VCaP (cell line): ENCODE data around the gene C1orf116.

Experiments used
- H3K27ac ChIP-seq: fragments of 450-650 bp; 2 replicates; pipeline ENCODE4 v1.5.1; 2017
- TF ChIP-seq, protein P1 (sequence below): fragments of 450-650 bp; conservative IDR thresholded peaks from 2 replicates; pipeline ENCODE4 v1.5.1; 2017; ENCODE audit warnings: mild to moderate bottlenecking, moderate library complexity

C1orf116 gene

GRCh38 chr1:207033302-207033701 lies 746 bp upstream of the C1orf116 start:
- H3K27ac ChIP-seq = peak overlapping the region; percentile 100
- TF ChIP-seq, protein P1, sequence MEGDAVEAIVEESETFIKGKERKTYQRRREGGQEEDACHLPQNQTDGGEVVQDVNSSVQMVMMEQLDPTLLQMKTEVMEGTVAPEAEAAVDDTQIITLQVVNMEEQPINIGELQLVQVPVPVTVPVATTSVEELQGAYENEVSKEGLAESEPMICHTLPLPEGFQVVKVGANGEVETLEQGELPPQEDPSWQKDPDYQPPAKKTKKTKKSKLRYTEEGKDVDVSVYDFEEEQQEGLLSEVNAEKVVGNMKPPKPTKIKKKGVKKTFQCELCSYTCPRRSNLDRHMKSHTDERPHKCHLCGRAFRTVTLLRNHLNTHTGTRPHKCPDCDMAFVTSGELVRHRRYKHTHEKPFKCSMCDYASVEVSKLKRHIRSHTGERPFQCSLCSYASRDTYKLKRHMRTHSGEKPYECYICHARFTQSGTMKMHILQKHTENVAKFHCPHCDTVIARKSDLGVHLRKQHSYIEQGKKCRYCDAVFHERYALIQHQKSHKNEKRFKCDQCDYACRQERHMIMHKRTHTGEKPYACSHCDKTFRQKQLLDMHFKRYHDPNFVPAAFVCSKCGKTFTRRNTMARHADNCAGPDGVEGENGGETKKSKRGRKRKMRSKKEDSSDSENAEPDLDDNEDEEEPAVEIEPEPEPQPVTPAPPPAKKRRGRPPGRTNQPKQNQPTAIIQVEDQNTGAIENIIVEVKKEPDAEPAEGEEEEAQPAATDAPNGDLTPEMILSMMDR = no peak

GRCh38 chr1:207031632-207032264 lies 808 bp downstream of the C1orf116 start:
- H3K27ac ChIP-seq = peak overlapping the region; percentile 100
- TF ChIP-seq, protein P1 = no peak

GRCh38 chr1:207031016-207031415 lies 1.5 kb downstream of the C1orf116 start:
- TF ChIP-seq, protein P1 = no peak
- H3K27ac ChIP-seq = peak overlapping the region; percentile 100

DNA sequence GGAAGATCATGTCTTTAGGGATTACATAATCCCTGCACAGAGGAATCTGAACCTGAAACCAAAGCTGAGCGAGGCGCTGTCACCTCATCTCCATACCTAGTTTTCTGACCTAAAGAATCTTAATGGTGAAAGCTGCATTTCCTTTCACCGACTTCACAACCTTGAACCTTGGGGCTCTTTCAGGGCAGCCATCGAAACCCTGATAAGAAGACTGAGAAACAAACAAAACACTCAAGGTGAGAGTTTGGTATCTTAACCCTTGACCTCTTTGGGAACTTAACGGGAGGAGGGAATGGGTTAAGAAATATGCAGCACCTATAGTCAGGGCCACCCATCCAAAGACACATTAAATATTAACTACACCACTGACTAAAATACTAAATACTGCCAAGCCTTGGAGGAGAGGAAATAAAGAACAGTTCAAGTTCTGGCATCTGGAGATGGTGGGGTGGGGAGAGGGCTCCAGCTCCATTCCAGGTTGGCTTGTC lies 2.0 kb downstream of the C1orf116 start:
- TF ChIP-seq, protein P1 = no peak
- H3K27ac ChIP-seq = peak overlapping the region; percentile 100

DNA sequence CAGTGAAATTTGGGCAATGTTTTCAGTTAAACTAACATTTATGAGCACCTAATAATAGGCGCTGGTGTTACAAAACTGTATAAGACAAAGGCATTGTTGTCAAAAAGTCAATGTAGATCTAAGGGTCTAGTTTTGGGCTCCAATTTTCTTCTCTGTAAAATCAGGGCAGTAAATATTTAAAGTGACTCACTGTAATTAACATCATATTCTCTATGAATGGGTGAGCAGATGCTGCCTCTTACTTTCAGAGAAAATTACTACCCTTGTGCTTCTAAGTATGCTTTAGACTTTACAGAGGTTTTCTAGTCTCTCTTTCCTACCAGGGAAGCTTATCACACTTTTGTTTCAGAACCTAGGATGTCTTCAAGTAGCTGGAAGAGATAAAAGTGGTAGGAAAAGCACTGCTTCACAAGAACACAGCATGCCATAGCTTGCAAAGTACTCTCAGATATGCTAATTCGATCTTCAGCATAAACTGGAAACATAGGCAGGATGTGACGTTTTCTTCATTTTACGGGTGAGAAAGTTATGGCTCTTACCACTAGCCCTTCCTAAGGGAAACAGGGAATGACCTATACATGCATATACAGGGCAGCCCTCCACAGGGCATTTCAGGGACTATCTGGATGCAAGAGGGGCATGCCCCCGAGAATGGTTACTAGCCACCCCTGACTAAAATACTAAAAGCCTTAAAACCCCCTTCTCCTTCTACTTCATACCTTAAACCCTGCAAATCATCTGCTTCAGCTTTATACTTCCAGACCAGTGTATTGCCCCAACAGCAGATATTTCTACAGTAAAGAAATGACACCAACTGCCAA lies 2.6 kb downstream of the C1orf116 start:
- TF ChIP-seq, protein P1 = no peak
- peak overlapping the region; percentile 100 for H3K27ac ChIP-seq

- H3K27ac ChIP-seq = peak overlapping the region; percentile 100
- TF ChIP-seq, protein P1 = no peak
Measured at GRCh38 chr1:207028884-207029650, 3.5 kb downstream of the C1orf116 start.

GRCh38 chr1:207027921-207028320 lies 4.6 kb downstream of the C1orf116 start:
- TF ChIP-seq, protein P1 = no peak
- H3K27ac ChIP-seq = peak overlapping the region; percentile 100
